SK-N-SH (cell line): ENCODE data around the gene ZMYND8. TPM values are rescaled to one million over a fixed set of nuclear protein-coding genes. Genes with fewer than 3 reads are reported as not detected.

ENCODE experiments used
- CTCF ChIA-PET: fragments of 300-600, 350-600 bp; formaldehyde crosslinking; extraction: SDS; loops from one replicate; lab custom pipeline; 2021; lab: Yijun Ruan, JAX
- POLR2A ChIA-PET: fragments of 350-600 bp; sonication (Branson Sonifier 250); formaldehyde crosslinking; extraction: SDS; loops from one replicate; lab custom pipeline; 2020; ENCODE audit warnings: antibody characterized with exemption, inconsistent platforms; lab: Yijun Ruan, JAX
- DNase-seq: peaks from one replicate; pipeline ENCODE4 v3.0.0; 2012
- H2AFZ ChIP-seq: fragments of 200-600 bp; sonication (generic); 2 replicates; pipeline ENCODE4 v1.8.1; 2016; ENCODE audit warnings: antibody characterized with exemption, mild to moderate bottlenecking, low read depth
- H3F3A ChIP-seq: fragments of 200-600 bp; sonication (generic); replicated peaks from 2 replicates; pipeline ENCODE3; 2016; ENCODE audit warnings: antibody characterized with exemption, mild to moderate bottlenecking; ENCODE audit not compliant: insufficient read depth
- H3K27ac ChIP-seq, 2 experiments: fragments of 200-500 bp in 1 of 2; fragments of 200-600 bp in 1 of 2; sonication (Bioruptor generic) in 1 of 2; sonication (generic), shearing (Covaris generic) in 1 of 2; 2 replicates each; pipeline versions ENCODE4 v1.5.1 to v1.6.1; 2014 to 2016; ENCODE audit warnings: low read depth in 2 of 2, inconsistent platforms in 1 of 2, low read length in 1 of 2, mild to moderate bottlenecking in 1 of 2, mixed read lengths in 1 of 2
- H3K27me3 ChIP-seq: fragments of 200-600 bp; sonication (generic), shearing (Covaris generic); 2 replicates; pipeline ENCODE4 v1.6.1; 2016; ENCODE audit warnings: mixed run types; ENCODE audit not compliant: insufficient read depth
- H3K36me3 ChIP-seq, 2 experiments: fragments of 200-500 bp in 1 of 2; fragments of 200-600 bp in 1 of 2; sonication (Bioruptor generic) in 1 of 2; sonication (generic) in 1 of 2; replicated peaks in 1 of 2; 2 replicates each; pipeline versions ENCODE3 to v1.5.1; 2014 to 2016; ENCODE audit warnings: low read length in 1 of 2, mild to moderate bottlenecking in 1 of 2; ENCODE audit not compliant: insufficient read depth in 2 of 2, control insufficient read depth in 1 of 2
- H3K4me1 ChIP-seq, 2 experiments: fragments of 200-500 bp in 1 of 2; fragments of 200-600 bp in 1 of 2; sonication (Bioruptor generic) in 1 of 2; sonication (generic), shearing (Covaris generic) in 1 of 2; 2 replicates each; pipeline versions ENCODE4 v1.5.1 to v1.6.1; 2014 to 2016; ENCODE audit warnings: low read depth in 1 of 2, low read length in 1 of 2, mixed run types in 1 of 2; ENCODE audit not compliant: insufficient read depth in 2 of 2, control insufficient read depth in 1 of 2
- H3K4me2 ChIP-seq: fragments of 200-600 bp; sonication (generic), shearing (Covaris generic); 2 replicates; pipeline ENCODE4 v1.6.1; 2017; ENCODE audit warnings: mixed run types
- H3K4me3 ChIP-seq, 2 experiments: fragments of 200-500 bp in 1 of 2; fragments of 200-600 bp in 1 of 2; sonication (Bioruptor generic) in 1 of 2; sonication (generic), shearing (Covaris generic) in 1 of 2; 2 replicates each; pipeline versions ENCODE4 v1.5.1 to v1.8.1; 2014 to 2016; ENCODE audit warnings: low read depth in 2 of 2, inconsistent platforms in 1 of 2, low read length in 1 of 2, mild to moderate bottlenecking in 1 of 2, mixed read lengths in 1 of 2, moderate library complexity in 1 of 2
- H3K79me2 ChIP-seq: fragments of 200-600 bp; sonication (generic); 2 replicates; pipeline ENCODE4 v1.8.1; 2017; ENCODE audit warnings: mild to moderate bottlenecking; ENCODE audit not compliant: insufficient read depth
- H3K9ac ChIP-seq: fragments of 200-600 bp; sonication (generic); 2 replicates; pipeline ENCODE4 v1.6.1; 2017; ENCODE audit warnings: mixed run types
- H3K9me2 ChIP-seq: fragments of 200-600 bp; sonication (generic); 2 replicates; pipeline ENCODE4 v1.6.1; 2017; ENCODE audit warnings: mixed run types
- H3K9me3 ChIP-seq: fragments of 200-600 bp; sonication (generic); 2 replicates; pipeline ENCODE4 v1.6.1; 2017; ENCODE audit warnings: mixed run types, mild to moderate bottlenecking, moderate library complexity
- H4K20me1 ChIP-seq: fragments of 200-600 bp; sonication (generic); 2 replicates; pipeline ENCODE4 v1.6.1; 2017; ENCODE audit warnings: mild to moderate bottlenecking, mixed run types; ENCODE audit not compliant: insufficient read depth
- CHD2 ChIP-seq: fragments of 150-350 bp; IDR thresholded peaks from 2 replicates; pipeline ENCODE4 v1.6.1; 2018; ENCODE audit warnings: low read length; ENCODE audit not compliant: partially characterized antibody
- ELF1 ChIP-seq: IDR thresholded peaks from 2 replicates; pipeline ENCODE4 v1.4.0; 2012
- EP300 ChIP-seq, 2 experiments: IDR thresholded peaks; 2 replicates each; pipeline versions ENCODE4 v1.4.0 to v1.6.1; 2012; ENCODE audit warnings: borderline replicate concordance in 1 of 2, low read depth in 1 of 2, low read length in 1 of 2
- EZH2phosphoT487 ChIP-seq: fragments of 200-600 bp; sonication (generic); IDR thresholded peaks from 2 replicates; pipeline ENCODE4 v1.6.1; 2017; ENCODE audit warnings: low read depth, mixed run types, mild to moderate bottlenecking, antibody characterized with exemption, moderate library complexity, borderline replicate concordance
- FOXJ3 ChIP-seq: sonication (generic); formaldehyde crosslinking; IDR thresholded peaks from 2 replicates; pipeline ENCODE4 v1.5.1; 2020; ENCODE audit warnings: mild to moderate bottlenecking, missing genetic modification reagents
- FOXM1 ChIP-seq: IDR thresholded peaks from 2 replicates; pipeline ENCODE4 v1.4.0; 2012; ENCODE audit warnings: low read depth, mild to moderate bottlenecking
- GATA2 ChIP-seq: sonication (generic); formaldehyde crosslinking; IDR thresholded peaks from 2 replicates; pipeline ENCODE4 v1.5.0; 2020; ENCODE audit warnings: mild to moderate bottlenecking, missing genetic modification reagents
- JUND ChIP-seq: IDR thresholded peaks from 2 replicates; pipeline ENCODE4 v1.4.0; 2012
- MEF2A ChIP-seq: IDR thresholded peaks from 2 replicates; pipeline ENCODE4 v1.4.0; 2012; ENCODE audit warnings: low read depth, borderline replicate concordance
- MXI1 ChIP-seq: IDR thresholded peaks from 2 replicates; pipeline ENCODE4 v1.6.1; 2012; ENCODE audit warnings: mild to moderate bottlenecking, low read depth, low read length, improper control_type of control experiment
- NRF1 ChIP-seq: IDR thresholded peaks from 2 replicates; pipeline ENCODE4 v1.6.1; 2012; ENCODE audit warnings: low read depth, mild to moderate bottlenecking, low read length
- RAD21 ChIP-seq: IDR thresholded peaks from 2 replicates; pipeline ENCODE4 v1.6.1; 2012; ENCODE audit warnings: mild to moderate bottlenecking, low read length
- RCOR1 ChIP-seq: fragments of 150-350 bp; IDR thresholded peaks from 2 replicates; pipeline ENCODE4 v1.6.1; 2017; ENCODE audit warnings: antibody characterized with exemption, low read length
- RFX5 ChIP-seq: IDR thresholded peaks from 2 replicates; pipeline ENCODE4 v1.6.1; 2012; ENCODE audit warnings: mild to moderate bottlenecking, improper control_type of control experiment, low read length
- RXRA ChIP-seq: IDR thresholded peaks from 2 replicates; pipeline ENCODE4 v1.4.0; 2012; ENCODE audit warnings: low read depth, mild to moderate bottlenecking, borderline replicate concordance
- SIN3A ChIP-seq: IDR thresholded peaks from 2 replicates; pipeline ENCODE4 v1.6.1; 2012; ENCODE audit warnings: low read depth, mild to moderate bottlenecking, low read length, moderate library complexity, borderline replicate concordance
- SMC3 ChIP-seq: IDR thresholded peaks from 2 replicates; pipeline ENCODE4 v1.6.1; 2012; ENCODE audit warnings: low read depth, low read length, improper control_type of control experiment
- TEAD4 ChIP-seq: IDR thresholded peaks from 2 replicates; pipeline ENCODE4 v1.4.0; 2012; ENCODE audit warnings: mild to moderate bottlenecking, borderline replicate concordance; ENCODE audit not compliant: insufficient read depth
- YY1 ChIP-seq: IDR thresholded peaks from 2 replicates; pipeline ENCODE4 v1.4.0; 2012; ENCODE audit warnings: low read depth, mild to moderate bottlenecking
- WGBS: methylation state at CpG from one replicate; pipeline ENCODE4 v1.1.6; 2017; ENCODE audit warnings: low lambda C conversion rate; 5-methylcytosine and 5-hydroxymethylcytosine counted together
- polyA plus RNA-seq, 3 experiments: library from polyadenylated mRNA; depleted of rRNA; stranded (reverse); fragments of >200 nt; gene quantifications; 2 replicates each; pipeline ENCODE4 v1.2.3, GENCODE V29; 2012
- TF ChIP-seq, protein P1 (sequence below): fragments of 150-350 bp; IDR thresholded peaks from 2 replicates; pipeline ENCODE4 v1.6.1; 2016; ENCODE audit warnings: mild to moderate bottlenecking, low read depth, low read length
- TF ChIP-seq, protein P2 (sequence below): IDR thresholded peaks from 2 replicates; pipeline ENCODE4 v1.4.0; 2012; ENCODE audit warnings: low read depth, borderline replicate concordance
- TF ChIP-seq, protein P3 (sequence below): IDR thresholded peaks from 2 replicates; pipeline ENCODE4 v1.4.0; 2012; ENCODE audit warnings: low read depth, borderline replicate concordance

ZMYND8 gene
- polyA plus RNA-seq, 1 of the 3 experiments (the other 2 are of a cell fraction): 25.3 TPM

DNA sequence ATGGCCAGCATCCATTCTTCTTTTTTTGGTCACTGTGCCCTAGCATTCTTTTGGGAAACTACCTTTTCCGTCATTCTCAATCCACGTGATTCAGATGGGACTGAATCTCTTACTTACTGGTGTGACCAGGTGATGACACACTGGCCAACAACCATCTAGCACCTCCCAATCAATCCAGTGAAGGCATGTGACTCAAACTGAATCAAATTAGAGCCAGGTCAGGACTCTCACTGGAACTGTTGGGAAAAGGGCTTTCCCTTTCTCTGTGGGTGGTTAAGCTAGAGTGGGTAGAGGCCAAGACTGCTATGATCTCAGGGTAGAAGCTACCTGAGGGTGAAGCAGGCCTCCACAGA, 36.2 kb upstream of the ZMYND8 start:
- Histone ChIP-seq H3K79me2 (no peaks in the 10 kb centered on the region), H3K9me3 (no peaks in the 10 kb centered on the region), H3K27ac (peak overlapping the region in 1 of 2 experiments; percentile 70; a peak in 2 of 4 replicates), H3F3A (no peaks in the 10 kb centered on the region), H3K9me2 (no peaks in the 10 kb centered on the region), H3K4me1 (no peaks in the 10 kb centered on the region), H3K9ac (no peak overlapping the region), H4K20me1 (no peaks in the 10 kb centered on the region), H3K4me3 (no peak overlapping the region), H3K4me2 (no peak overlapping the region), H2AFZ (no peak overlapping the region), H3K27me3 (no peaks in the 10 kb centered on the region), H3K36me3 (no peaks in the 10 kb centered on the region)
- CTCF ChIA-PET: interaction anchor here (1.4 to 4.0 kb wide), 3 partner anchors 9 to 197 kb away, joined by 4 to 31 read pairs (median 19); no protein-coding TSS in a partner anchor
- POLR2A ChIA-PET: no interaction called here
- 69% methylated on average over 2 of the region's 2 CpGs for WGBS
- DNase-seq: no peak
- no peak for TF ChIP-seq SIN3A
- TF ChIP-seq JUND: no peak
- no peak for TF ChIP-seq CHD2
- TF ChIP-seq, protein P1, sequence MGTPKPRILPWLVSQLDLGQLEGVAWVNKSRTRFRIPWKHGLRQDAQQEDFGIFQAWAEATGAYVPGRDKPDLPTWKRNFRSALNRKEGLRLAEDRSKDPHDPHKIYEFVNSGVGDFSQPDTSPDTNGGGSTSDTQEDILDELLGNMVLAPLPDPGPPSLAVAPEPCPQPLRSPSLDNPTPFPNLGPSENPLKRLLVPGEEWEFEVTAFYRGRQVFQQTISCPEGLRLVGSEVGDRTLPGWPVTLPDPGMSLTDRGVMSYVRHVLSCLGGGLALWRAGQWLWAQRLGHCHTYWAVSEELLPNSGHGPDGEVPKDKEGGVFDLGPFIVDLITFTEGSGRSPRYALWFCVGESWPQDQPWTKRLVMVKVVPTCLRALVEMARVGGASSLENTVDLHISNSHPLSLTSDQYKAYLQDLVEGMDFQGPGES: no peak
- TF ChIP-seq, protein P2, sequence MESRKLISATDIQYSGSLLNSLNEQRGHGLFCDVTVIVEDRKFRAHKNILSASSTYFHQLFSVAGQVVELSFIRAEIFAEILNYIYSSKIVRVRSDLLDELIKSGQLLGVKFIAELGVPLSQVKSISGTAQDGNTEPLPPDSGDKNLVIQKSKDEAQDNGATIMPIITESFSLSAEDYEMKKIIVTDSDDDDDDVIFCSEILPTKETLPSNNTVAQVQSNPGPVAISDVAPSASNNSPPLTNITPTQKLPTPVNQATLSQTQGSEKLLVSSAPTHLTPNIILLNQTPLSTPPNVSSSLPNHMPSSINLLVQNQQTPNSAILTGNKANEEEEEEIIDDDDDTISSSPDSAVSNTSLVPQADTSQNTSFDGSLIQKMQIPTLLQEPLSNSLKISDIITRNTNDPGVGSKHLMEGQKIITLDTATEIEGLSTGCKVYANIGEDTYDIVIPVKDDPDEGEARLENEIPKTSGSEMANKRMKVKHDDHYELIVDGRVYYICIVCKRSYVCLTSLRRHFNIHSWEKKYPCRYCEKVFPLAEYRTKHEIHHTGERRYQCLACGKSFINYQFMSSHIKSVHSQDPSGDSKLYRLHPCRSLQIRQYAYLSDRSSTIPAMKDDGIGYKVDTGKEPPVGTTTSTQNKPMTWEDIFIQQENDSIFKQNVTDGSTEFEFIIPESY: no peak
- no peak for TF ChIP-seq RCOR1
- TF ChIP-seq GATA2 (CRISPR knock-in tag): no peak

DNA sequence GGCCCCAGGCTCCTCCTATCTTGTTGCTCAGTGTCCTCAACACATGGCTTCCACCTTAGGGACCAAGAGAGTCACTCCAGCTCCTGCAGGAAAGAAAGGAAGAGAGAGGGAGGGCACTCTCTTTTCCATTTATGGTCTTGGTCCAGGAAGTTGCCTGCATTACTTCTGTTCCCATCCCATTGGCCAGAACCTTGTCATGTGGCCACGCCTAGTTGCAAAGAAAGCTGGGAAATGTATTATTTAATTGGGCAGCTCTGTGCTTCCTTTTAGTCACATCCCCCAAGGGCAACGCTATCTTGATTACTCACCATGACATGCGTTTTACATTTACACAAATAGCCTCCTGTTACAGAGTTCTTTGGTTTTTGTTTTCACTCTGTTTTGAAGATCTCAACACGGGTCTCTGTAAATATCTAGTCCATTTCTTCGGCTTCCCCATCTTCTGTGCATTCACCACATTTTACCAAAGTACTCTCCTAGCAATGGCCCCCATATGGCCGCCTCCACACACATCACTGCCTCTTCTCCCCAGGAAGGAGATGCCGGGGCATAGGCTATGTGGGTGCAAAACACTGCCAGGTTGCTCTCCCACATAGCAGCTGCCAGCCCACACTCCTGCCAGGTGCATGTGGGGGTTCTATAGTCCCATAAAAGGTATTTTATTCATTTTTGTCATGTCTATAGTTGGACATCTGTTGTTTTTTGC, 35.7 kb upstream of the ZMYND8 start:
- peak; percentile 23 for DNase-seq
- POLR2A ChIA-PET: no interaction called here
- H3K4me3 ChIP-seq: no peak overlapping the region
- no peaks in the 10 kb centered on the region for H3K79me2 ChIP-seq
- H3K9me2 ChIP-seq: no peaks in the 10 kb centered on the region
- no peaks in the 10 kb centered on the region for H4K20me1 ChIP-seq
- H3K27ac ChIP-seq: peak overlapping the region in 1 of 2 experiments; percentile 70; a peak in 2 of 4 replicates
- H3F3A ChIP-seq: no peaks in the 10 kb centered on the region
- no peaks in the 10 kb centered on the region for H3K9me3 ChIP-seq
- no peaks in the 10 kb centered on the region for H3K27me3 ChIP-seq
- WGBS: 45% methylated on average over 7 of the region's 7 CpGs
- H2AFZ ChIP-seq: peak overlapping the region; percentile 73
- H3K4me1 ChIP-seq: no peaks in the 10 kb centered on the region
- H3K9ac ChIP-seq: no peak overlapping the region
- CTCF ChIA-PET: interaction anchor here (1.4 to 4.0 kb wide), 4 partner anchors 8 to 196 kb away, joined by 4 to 31 read pairs (median 12); no protein-coding TSS in a partner anchor
- no peak overlapping the region for H3K4me2 ChIP-seq
- H3K36me3 ChIP-seq: no peaks in the 10 kb centered on the region
- no peak for TF ChIP-seq MEF2A
- no peak for TF ChIP-seq RXRA
- no peak for TF ChIP-seq MXI1
- TF ChIP-seq FOXJ3 (CRISPR knock-in tag): no peak
- TF ChIP-seq EZH2phosphoT487: no peak
- no peak for TF ChIP-seq TEAD4
- no peak for TF ChIP-seq CHD2
- no peak for TF ChIP-seq GATA2 (CRISPR knock-in tag)
- TF ChIP-seq YY1: no peak
- no peak for TF ChIP-seq EP300 (IDR thresholded peaks at IDR 0.05; ENCODE audit: borderline replicate concordance in 1 of 2, low read depth in 1 of 2, low read length in 1 of 2)
- TF ChIP-seq, protein P3, sequence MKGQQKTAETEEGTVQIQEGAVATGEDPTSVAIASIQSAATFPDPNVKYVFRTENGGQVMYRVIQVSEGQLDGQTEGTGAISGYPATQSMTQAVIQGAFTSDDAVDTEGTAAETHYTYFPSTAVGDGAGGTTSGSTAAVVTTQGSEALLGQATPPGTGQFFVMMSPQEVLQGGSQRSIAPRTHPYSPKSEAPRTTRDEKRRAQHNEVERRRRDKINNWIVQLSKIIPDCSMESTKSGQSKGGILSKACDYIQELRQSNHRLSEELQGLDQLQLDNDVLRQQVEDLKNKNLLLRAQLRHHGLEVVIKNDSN: peak; percentile 86
- no peak for TF ChIP-seq SMC3
- TF ChIP-seq JUND: no peak
- no peak for TF ChIP-seq RAD21
- TF ChIP-seq ELF1: peak; percentile 78
- no peak for TF ChIP-seq RFX5
- no peak for TF ChIP-seq FOXM1
- TF ChIP-seq, protein P2: no peak
- no peak for TF ChIP-seq NRF1
